Activated CD4-positive, alpha-beta memory T cell treated with anti-CD3 and anti-CD28 coated beads for 36 hours (primary cell): Measurements from ENCODE around the gene RETREG1. TPM values are rescaled to one million over a fixed set of nuclear protein-coding genes. Genes with fewer than 3 reads are reported as not detected.

Experiments
- CTCF ChIA-PET: fragments of 350-600 bp; sonication (Branson Sonifier 250); formaldehyde crosslinking; loops from one replicate; lab custom pipeline; 2021; ENCODE audit warnings: antibody characterized with exemption, inconsistent platforms; lab: Charles Lee
- POLR2A ChIA-PET: fragments of 350-600 bp; sonication (Branson Sonifier 250); formaldehyde crosslinking; loops from one replicate; lab custom pipeline; 2021; ENCODE audit warnings: antibody characterized with exemption; lab: Charles Lee
- DNase-seq: peaks from one replicate; pipeline ENCODE4 v3.0.0-alpha.2; 2020
- H3K27ac Mint-ChIP-seq: one replicate; pipeline ENCODE4 v1.8.0; 2021; ENCODE audit warnings: mixed read lengths
- H3K27me3 Mint-ChIP-seq: one replicate; pipeline ENCODE4 v1.8.0; 2021; ENCODE audit warnings: mixed read lengths
- H3K36me3 Mint-ChIP-seq: one replicate; pipeline ENCODE4 v1.8.0; 2021; ENCODE audit warnings: mixed read lengths
- H3K4me1 Mint-ChIP-seq: one replicate; pipeline ENCODE4 v1.8.0; 2021; ENCODE audit warnings: low read depth, mixed read lengths
- H3K4me3 Mint-ChIP-seq: one replicate; pipeline ENCODE4 v1.8.0; 2021; ENCODE audit warnings: mild to moderate bottlenecking, mixed read lengths
- H3K9me3 Mint-ChIP-seq: one replicate; pipeline ENCODE4 v1.8.0; 2021; ENCODE audit warnings: mixed read lengths
- intact Hi-C: fragments of 100-400 bp; cut with micrococcal nuclease; formaldehyde crosslinking; loops from one replicate; pipeline ENCODE4 v1.15.1; 2023
- total RNA-seq, 2 experiments: library from RNA; stranded (reverse); gene quantifications; one replicate each; pipeline ENCODE4 v1.2.3, GENCODE V29; 2021

The RETREG1 gene
- total RNA-seq, 2 experiments from 2014 or later = 8.1 to 10.1 TPM

DNA sequence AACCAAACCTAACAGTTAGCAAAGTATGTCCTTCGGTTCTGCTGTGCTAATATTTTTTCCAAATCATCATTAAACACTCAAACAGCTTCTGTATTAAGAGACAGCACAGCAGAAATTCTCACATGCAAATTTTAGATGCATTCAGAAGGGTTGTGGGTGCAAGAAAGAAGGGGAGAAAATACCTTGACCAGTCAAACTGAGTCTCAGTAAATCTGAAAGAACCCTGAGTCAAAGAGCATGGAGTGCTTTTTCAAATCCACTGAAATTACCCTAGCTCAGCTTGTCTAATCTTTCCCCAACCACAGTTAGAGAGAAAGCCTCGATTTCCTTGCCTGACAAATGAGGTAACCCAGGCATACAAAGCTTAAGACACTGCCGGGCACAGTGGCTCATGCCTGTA, 55.1 kb downstream of the RETREG1 start:
- peaks cover 3% of the 10 kb centered on the region for H3K36me3 Mint-ChIP-seq
- no peak overlapping the region for H3K4me3 Mint-ChIP-seq
- DNase-seq = no peak
- ChIA-PET CTCF (interaction anchor here (0.9 to 3.3 kb wide), 2 partner anchors 9 to 12 kb away, joined by 3 to 20 read pairs; no protein-coding TSS in a partner anchor), POLR2A (interaction anchor here (1.1 kb wide), 1 partner anchor 17 kb away, joined by 3 read pairs; no protein-coding TSS in a partner anchor)
- H3K27ac Mint-ChIP-seq = no peak overlapping the region
- no peaks in the 10 kb centered on the region for H3K27me3 Mint-ChIP-seq
- H3K9me3 Mint-ChIP-seq = no peaks in the 10 kb centered on the region
- intact Hi-C loops = no loop called here
- H3K4me1 Mint-ChIP-seq = no peaks in the 10 kb centered on the region

- H3K9me3 Mint-ChIP-seq = no peaks in the 10 kb centered on the region
- DNase-seq = no peak
- POLR2A ChIA-PET = no interaction called here
- no peaks in the 10 kb centered on the region for H3K36me3 Mint-ChIP-seq
- CTCF ChIA-PET = interaction anchor here (1.1 to 3.3 kb wide), 2 partner anchors 9 to 10 kb away, joined by 3 to 20 read pairs; no protein-coding TSS in a partner anchor
- H3K4me3 Mint-ChIP-seq = no peak overlapping the region
- no peaks in the 10 kb centered on the region for H3K4me1 Mint-ChIP-seq
- intact Hi-C loops = no loop called here
- no peak overlapping the region for H3K27ac Mint-ChIP-seq
- no peaks in the 10 kb centered on the region for H3K27me3 Mint-ChIP-seq
These were observed 57.1 kb downstream of the RETREG1 start for GRCh38 chr5:16559702-16560101.

GRCh38 chr5:16558984-16559629, 57.7 kb downstream of the RETREG1 start:
- Mint-ChIP-seq H3K9me3 (no peaks in the 10 kb centered on the region), H3K36me3 (no peaks in the 10 kb centered on the region), H3K27ac (no peak overlapping the region), H3K27me3 (no peaks in the 10 kb centered on the region), H3K4me3 (no peak overlapping the region), H3K4me1 (no peaks in the 10 kb centered on the region)
- no peak for DNase-seq
- intact Hi-C loops = no loop called here
- CTCF ChIA-PET = interaction anchor here (1.1 to 3.3 kb wide), 2 partner anchors 9 to 10 kb away, joined by 3 to 20 read pairs; no protein-coding TSS in a partner anchor
- POLR2A ChIA-PET = no interaction called here

DNA sequence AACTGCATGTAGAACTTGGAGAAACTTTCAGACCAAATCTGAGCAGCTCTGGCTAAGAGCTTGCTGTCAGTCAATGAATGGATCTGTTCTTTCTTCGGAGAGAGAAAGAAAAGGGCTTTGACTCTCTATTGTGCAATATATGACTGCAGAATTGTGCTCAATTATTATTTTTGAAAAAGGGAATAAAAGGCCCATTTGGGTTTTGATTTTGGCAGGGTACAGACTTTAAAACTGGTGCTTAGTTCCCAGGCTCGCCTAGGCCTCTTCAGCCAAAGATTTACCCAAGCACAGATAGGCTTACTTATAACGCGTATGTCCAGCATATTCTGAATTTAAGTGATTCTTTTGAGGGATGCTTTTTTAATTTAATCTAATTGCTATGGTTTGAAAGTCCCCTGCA, 59.3 kb downstream of the RETREG1 start:
- no peak for DNase-seq
- Mint-ChIP-seq H3K9me3 (no peaks in the 10 kb centered on the region), H3K4me3 (no peak overlapping the region), H3K27me3 (no peaks in the 10 kb centered on the region), H3K36me3 (no peaks in the 10 kb centered on the region), H3K4me1 (peaks cover 2% of the 10 kb centered on the region), H3K27ac (no peak overlapping the region)
- CTCF ChIA-PET = no interaction called here
- POLR2A ChIA-PET = no interaction called here
- intact Hi-C loops = no loop called here

- Mint-ChIP-seq H3K4me3 (no peak overlapping the region), H3K27me3 (no peaks in the 10 kb centered on the region), H3K27ac (no peak overlapping the region), H3K4me1 (peaks cover 3% of the 10 kb centered on the region), H3K36me3 (no peaks in the 10 kb centered on the region), H3K9me3 (no peaks in the 10 kb centered on the region)
- no peak for DNase-seq
- intact Hi-C loops = loop anchor here (5.0 kb wide), 1 partner anchor 87 kb away; the partner anchor contains the start of gene ZNF622
- ChIA-PET CTCF (interaction anchor here (0.6 kb wide), 1 partner anchor 74 kb away, joined by 3 read pairs; no protein-coding TSS in a partner anchor), POLR2A (no interaction called here)
These were observed 62.7 kb downstream of the RETREG1 start for GRCh38 chr5:16554110-16554509.

DNA sequence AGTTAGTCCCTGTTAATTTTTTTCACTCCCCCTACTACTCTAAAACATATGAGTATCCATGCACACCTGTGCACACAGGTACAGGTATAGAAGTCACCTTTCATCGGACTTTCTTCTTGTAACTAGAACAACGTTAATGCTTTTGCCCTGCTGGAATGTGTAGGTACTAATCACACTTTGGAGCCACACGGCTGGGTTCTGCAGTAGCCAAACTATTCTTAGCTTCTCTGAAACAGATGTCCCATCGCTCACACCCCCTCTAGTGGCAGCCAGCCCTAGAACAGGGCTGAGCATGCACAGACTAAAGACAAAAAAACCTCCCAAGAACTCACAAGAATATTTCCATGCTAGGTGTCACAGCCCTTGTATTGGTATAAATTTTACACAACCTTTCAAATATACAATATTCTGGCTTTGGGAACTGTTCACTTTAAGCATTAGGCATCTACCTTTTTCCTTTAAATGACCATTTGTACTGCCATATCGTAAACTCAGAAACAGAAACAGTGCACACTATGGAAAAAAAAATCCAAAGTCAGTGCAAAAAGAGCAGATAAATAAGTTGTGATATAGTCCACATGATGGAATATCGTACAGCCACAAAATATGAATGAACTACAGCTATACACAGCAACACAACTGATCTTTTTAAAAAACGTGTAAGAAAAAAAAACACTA, 64.0 kb downstream of the RETREG1 start:
- H3K36me3 Mint-ChIP-seq = no peaks in the 10 kb centered on the region
- H3K27ac Mint-ChIP-seq = no peak overlapping the region
- H3K27me3 Mint-ChIP-seq = no peaks in the 10 kb centered on the region
- H3K4me3 Mint-ChIP-seq = no peak overlapping the region
- ChIA-PET CTCF (interaction anchor here (0.7 to 1.5 kb wide), 15 partner anchors 8 to 392 kb away, joined by 3 to 8 read pairs (median 3); no protein-coding TSS in a partner anchor), POLR2A (no interaction called here)
- intact Hi-C loops = loop anchor here (1.0 to 5.0 kb wide), 3 partner anchors 64 to 393 kb away; partner anchors contain the start of gene ZNF622
- peaks cover 3% of the 10 kb centered on the region for H3K4me1 Mint-ChIP-seq
- H3K9me3 Mint-ChIP-seq = no peaks in the 10 kb centered on the region
- peak; percentile 65 for DNase-seq

- intact Hi-C loops = loop anchor here (1.0 to 5.0 kb wide), 3 partner anchors 62 to 391 kb away; partner anchors contain the start of gene ZNF622
- no peak overlapping the region for H3K27ac Mint-ChIP-seq
These were observed 65.2 kb downstream of the RETREG1 start for GRCh38 chr5:16551628-16552027.

DNA sequence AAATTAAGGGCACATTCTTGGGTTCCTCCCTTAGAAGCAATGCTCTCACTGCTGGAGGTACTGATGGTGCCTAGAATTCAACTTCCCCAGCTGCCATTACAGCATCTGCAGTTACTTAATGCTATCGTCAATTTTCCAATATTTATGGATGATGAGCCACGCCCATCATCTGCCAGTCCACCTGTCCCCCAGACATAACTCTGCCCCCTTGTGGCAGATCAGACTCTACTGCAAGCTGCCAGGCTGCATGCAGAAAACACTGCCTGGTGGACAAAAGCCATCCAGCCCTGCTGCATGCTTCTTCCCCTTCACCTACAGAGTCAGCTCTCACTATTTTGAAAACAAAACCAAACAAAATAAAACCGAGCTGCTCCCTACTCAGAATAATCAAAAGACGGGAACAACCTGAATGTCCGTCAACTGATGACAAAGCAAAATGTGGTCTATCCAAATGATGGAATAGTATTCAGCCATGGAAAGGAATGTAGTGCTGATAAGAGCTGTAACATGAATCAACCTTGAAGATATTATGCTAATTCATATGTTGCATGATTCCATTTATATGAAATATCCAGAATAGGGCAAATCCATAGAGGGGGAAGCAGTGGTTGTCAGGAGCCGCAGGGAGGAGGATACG, 66.4 kb downstream of the RETREG1 start:
- Mint-ChIP-seq H3K36me3 (no peaks in the 10 kb centered on the region), H3K4me1 (peaks cover 7% of the 10 kb centered on the region), H3K9me3 (no peaks in the 10 kb centered on the region), H3K27ac (no peak overlapping the region), H3K4me3 (no peak overlapping the region), H3K27me3 (no peaks in the 10 kb centered on the region)
- peak; percentile 56 for DNase-seq
- CTCF ChIA-PET = interaction anchor here (0.8 to 3.8 kb wide), 17 partner anchors 10 to 640 kb away, joined by 3 to 20 read pairs (median 4); no protein-coding TSS in a partner anchor
- intact Hi-C loops = loop anchor here (5.0 kb wide), 1 partner anchor 83 kb away; the partner anchor contains the start of gene ZNF622
- POLR2A ChIA-PET = interaction anchor here (0.6 kb wide), 1 partner anchor 1456 kb away, joined by 5 read pairs; no protein-coding TSS in a partner anchor

More at GRCh38 chr5:16551628-16552027, 65.2 kb downstream of the RETREG1 start:
- Mint-ChIP-seq H3K4me3 (no peak overlapping the region), H3K27me3 (no peaks in the 10 kb centered on the region), H3K4me1 (peaks cover 6% of the 10 kb centered on the region), H3K9me3 (no peaks in the 10 kb centered on the region), H3K36me3 (no peaks in the 10 kb centered on the region)
- no peak for DNase-seq
- CTCF ChIA-PET = interaction anchor here (0.6 to 3.8 kb wide), 16 partner anchors 9 to 862 kb away, joined by 3 to 20 read pairs (median 4); partner anchors contain the start of gene RETREG1
- POLR2A ChIA-PET = no interaction called here

GRCh38 chr5:16549491-16550206, 67.1 kb downstream of the RETREG1 start:
- no peak overlapping the region for H3K4me3 Mint-ChIP-seq
- no peak for DNase-seq
- ChIA-PET CTCF (interaction anchor here (0.8 to 3.8 kb wide), 13 partner anchors 11 to 641 kb away, joined by 3 to 20 read pairs (median 4); no protein-coding TSS in a partner anchor), POLR2A (interaction anchor here (0.6 kb wide), 1 partner anchor 1455 kb away, joined by 5 read pairs; no protein-coding TSS in a partner anchor)
- H3K27me3 Mint-ChIP-seq = no peaks in the 10 kb centered on the region
- no peaks in the 10 kb centered on the region for H3K9me3 Mint-ChIP-seq
- intact Hi-C loops = loop anchor here (5.0 kb wide), 1 partner anchor 82 kb away; the partner anchor contains the start of gene ZNF622
- H3K27ac Mint-ChIP-seq = no peak overlapping the region
- no peaks in the 10 kb centered on the region for H3K36me3 Mint-ChIP-seq
- peaks cover 7% of the 10 kb centered on the region for H3K4me1 Mint-ChIP-seq

DNA sequence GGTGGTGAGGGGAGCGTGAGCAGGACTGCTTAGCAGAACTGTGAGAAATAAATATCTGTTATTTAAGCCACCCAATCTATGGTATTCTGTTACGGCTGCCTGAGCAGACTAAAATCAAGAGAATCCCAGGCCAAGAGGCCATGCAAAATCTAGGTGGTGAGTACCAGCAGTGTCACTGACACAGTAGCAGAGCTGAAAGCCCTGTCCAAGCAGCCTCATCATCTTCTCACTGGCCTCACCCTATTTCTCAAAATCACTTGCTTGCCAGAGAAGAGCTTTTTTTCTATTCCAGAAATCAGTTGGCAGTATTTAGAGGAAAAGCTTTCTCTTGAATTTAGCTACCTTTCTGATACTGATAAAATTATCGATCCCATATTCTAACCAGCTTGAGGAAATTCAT, 68.0 kb downstream of the RETREG1 start:
- no peaks in the 10 kb centered on the region for H3K27me3 Mint-ChIP-seq
- POLR2A ChIA-PET = no interaction called here
- intact Hi-C loops = no loop called here

GRCh38 chr5:16548115-16548514, 68.7 kb downstream of the RETREG1 start:
- intact Hi-C loops = no loop called here
- H3K4me3 Mint-ChIP-seq = no peak overlapping the region
- DNase-seq = no peak
- no peak overlapping the region for H3K27ac Mint-ChIP-seq
- H3K36me3 Mint-ChIP-seq = no peaks in the 10 kb centered on the region
- no peaks in the 10 kb centered on the region for H3K9me3 Mint-ChIP-seq
- CTCF ChIA-PET = interaction anchor here (1.3 to 3.8 kb wide), 4 partner anchors 12 to 388 kb away, joined by 4 to 20 read pairs (median 5); no protein-coding TSS in a partner anchor
- peaks cover 9% of the 10 kb centered on the region for H3K4me1 Mint-ChIP-seq
- POLR2A ChIA-PET = no interaction called here
- H3K27me3 Mint-ChIP-seq = no peaks in the 10 kb centered on the region

More for the DNA sequence above, 68.0 kb downstream of the RETREG1 start:
- no peaks in the 10 kb centered on the region for H3K9me3 Mint-ChIP-seq
- peaks cover 9% of the 10 kb centered on the region for H3K4me1 Mint-ChIP-seq
- CTCF ChIA-PET = interaction anchor here (1.0 to 3.8 kb wide), 6 partner anchors 11 to 388 kb away, joined by 3 to 20 read pairs (median 5); no protein-coding TSS in a partner anchor
- no peak overlapping the region for H3K27ac Mint-ChIP-seq
- H3K4me3 Mint-ChIP-seq = no peak overlapping the region
- DNase-seq = no peak
- no peaks in the 10 kb centered on the region for H3K36me3 Mint-ChIP-seq
